Neural cell (in vitro differentiated cells): Measurements from ENCODE around the gene DOCK9. TPM values are rescaled to one million over a fixed set of nuclear protein-coding genes. Genes with fewer than 3 reads are reported as not detected.

ENCODE experiments used
- H2AFZ ChIP-seq: fragments of 200-600, 300-800 bp; sonication (generic), shearing (Covaris generic); 2 replicates; pipeline ENCODE4 v1.6.0; 2014; ENCODE audit warnings: low read depth, mild to moderate bottlenecking, antibody characterized with exemption, low read length, moderate library complexity
- H3F3A ChIP-seq: fragments of 200-600 bp; shearing (Covaris generic); 2 replicates; pipeline ENCODE4 v1.6.1; 2016; ENCODE audit warnings: mild to moderate bottlenecking, moderate library complexity, mixed read lengths, antibody characterized with exemption, low read length; ENCODE audit not compliant: insufficient read depth, poor library complexity, severe bottlenecking
- H3K27ac ChIP-seq: fragments of 200-600, 300-800 bp; sonication (generic), shearing (Covaris generic); 2 replicates; pipeline ENCODE4 v1.5.1; 2014; ENCODE audit warnings: mild to moderate bottlenecking, low read length, moderate library complexity
- H3K27me3 ChIP-seq: fragments of 300-800, 200-600 bp; sonication (generic), shearing (Covaris generic); 2 replicates; pipeline ENCODE4 v1.6.0; 2014; ENCODE audit warnings: mild to moderate bottlenecking, low read depth, low read length, moderate library complexity; ENCODE audit not compliant: insufficient read depth
- H3K36me3 ChIP-seq: fragments of 300-800, 200-600 bp; sonication (generic), shearing (Covaris generic); 2 replicates; pipeline ENCODE4 v1.5.1; 2014; ENCODE audit warnings: mild to moderate bottlenecking, antibody characterized with exemption, low read length, moderate library complexity; ENCODE audit not compliant: insufficient read depth
- H3K4me2 ChIP-seq: fragments of 300-800, 200-600 bp; sonication (generic), shearing (Covaris generic); 2 replicates; pipeline ENCODE4 v1.6.0; 2014; ENCODE audit warnings: mild to moderate bottlenecking, low read length
- H3K4me3 ChIP-seq: fragments of 300-800, 200-600 bp; sonication (generic), shearing (Covaris generic); 2 replicates; pipeline ENCODE4 v1.5.1; 2014; ENCODE audit warnings: mild to moderate bottlenecking, low read length, moderate library complexity
- H3K79me2 ChIP-seq: fragments of 200-600 bp; shearing (Covaris generic); replicated peaks from 2 replicates; pipeline ENCODE4 v1.6.0; 2014; ENCODE audit warnings: mild to moderate bottlenecking, low read length, moderate library complexity; ENCODE audit not compliant: insufficient read depth
- H3K9ac ChIP-seq: fragments of 300-800, 200-600 bp; sonication (generic), shearing (Covaris generic); 2 replicates; pipeline ENCODE4 v1.6.1; 2016; ENCODE audit warnings: mild to moderate bottlenecking, low read length, mixed read lengths
- H3K9me2 ChIP-seq: fragments of 200-600 bp; shearing (Covaris generic); 2 replicates; pipeline ENCODE4 v1.6.1; 2016; ENCODE audit warnings: mild to moderate bottlenecking, low read length, mixed read lengths; ENCODE audit not compliant: insufficient read depth
- H3K9me3 ChIP-seq: fragments of 200-600, 300-800 bp; sonication (generic), shearing (Covaris generic); 2 replicates; pipeline ENCODE4 v1.6.1; 2016; ENCODE audit warnings: mild to moderate bottlenecking, mixed run types, low read length, moderate library complexity, mixed read lengths
- H4K20me1 ChIP-seq: fragments of 200-600 bp; shearing (Covaris generic); 2 replicates; pipeline ENCODE4 v1.6.1; 2016; ENCODE audit warnings: mild to moderate bottlenecking, mixed run types; ENCODE audit not compliant: insufficient read depth
- EP300 ChIP-seq: fragments of 450-650 bp; conservative IDR thresholded peaks from 2 replicates; pipeline ENCODE4 v1.6.1; 2014; ENCODE audit warnings: antibody characterized with exemption, mild to moderate bottlenecking, moderate library complexity; ENCODE audit not compliant: poor library complexity, severe bottlenecking
- EZH2 ChIP-seq: fragments of 200-600, 300-800 bp; shearing (Covaris generic), sonication (generic); IDR thresholded peaks from 2 replicates; pipeline ENCODE4 v1.6.1; 2014; ENCODE audit warnings: antibody characterized with exemption, low read length, borderline replicate concordance, mild to moderate bottlenecking; ENCODE audit not compliant: insufficient read depth, poor library complexity, severe bottlenecking
- MXI1 ChIP-seq: fragments of 450-650 bp; conservative IDR thresholded peaks from 2 replicates; pipeline ENCODE4 v1.6.1; 2014; ENCODE audit warnings: antibody characterized with exemption, mild to moderate bottlenecking; ENCODE audit not compliant: poor library complexity, severe bottlenecking
- POLR2AphosphoS5 ChIP-seq: IDR thresholded peaks from 2 replicates; pipeline ENCODE4 v1.6.1; 2012
- RAD21 ChIP-seq: fragments of 450-650 bp; conservative IDR thresholded peaks from 2 replicates; pipeline ENCODE4 v1.6.1; 2014; ENCODE audit warnings: antibody characterized with exemption, mild to moderate bottlenecking, moderate library complexity
- SMC3 ChIP-seq: fragments of 450-650 bp; conservative IDR thresholded peaks from 2 replicates; pipeline ENCODE4 v1.6.1; 2014; ENCODE audit warnings: antibody characterized with exemption, mild to moderate bottlenecking, moderate library complexity; ENCODE audit not compliant: poor library complexity
- TAF1 ChIP-seq: IDR thresholded peaks from 2 replicates; pipeline ENCODE4 v1.6.1; 2012; ENCODE audit warnings: low read depth
- polyA plus RNA-seq: library from polyadenylated mRNA; depleted of rRNA; stranded (reverse); fragments of >200 nt; gene quantifications from 2 replicates; pipeline ENCODE4 v1.2.3, GENCODE V29; 2014
- TF ChIP-seq, protein P1 (sequence below): fragments of 450-650 bp; IDR thresholded peaks from 2 replicates; pipeline ENCODE4 v1.5.1; 2014; ENCODE audit warnings: antibody characterized with exemption, mild to moderate bottlenecking, moderate library complexity; ENCODE audit not compliant: poor library complexity, severe bottlenecking
- TF ChIP-seq, protein P2 (sequence below): IDR thresholded peaks from 2 replicates; pipeline ENCODE4 v1.6.1; 2012; ENCODE audit warnings: borderline replicate concordance

Gene DOCK9
- polyA plus RNA-seq, 1 donor from 2014 or later, result 11.4 TPM

DNA sequence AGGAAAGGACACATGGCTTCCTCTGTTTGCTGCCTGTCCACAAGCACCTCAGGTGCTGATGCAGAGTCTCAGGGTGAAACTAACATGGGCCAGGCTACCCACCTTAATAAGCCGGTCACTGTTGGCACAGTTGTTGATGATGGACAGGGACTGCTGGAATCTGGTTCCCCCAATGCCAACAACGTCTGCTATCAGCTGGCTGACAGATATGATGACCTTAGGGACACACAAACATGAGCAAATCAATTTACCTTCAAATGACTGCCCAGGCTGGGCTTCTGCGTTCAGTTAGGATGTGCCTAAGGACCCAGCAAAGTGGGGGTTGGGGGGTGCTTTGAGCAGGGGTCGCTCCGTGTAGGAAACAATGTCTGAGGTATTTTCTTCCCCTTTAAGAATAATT lies 148.3 kb downstream of the DOCK9 start:
- Histone ChIP-seq H3F3A (no peaks in the 10 kb centered on the region), H3K4me2 (no peak overlapping the region), H3K9ac (no peak overlapping the region), H3K27me3 (no peaks in the 10 kb centered on the region), H2AFZ (no peak overlapping the region), H3K79me2 (no peaks in the 10 kb centered on the region), H4K20me1 (no peaks in the 10 kb centered on the region), H3K27ac (no peak overlapping the region), H3K9me2 (no peaks in the 10 kb centered on the region), H3K9me3 (no peaks in the 10 kb centered on the region), H3K36me3 (no peaks in the 10 kb centered on the region), H3K4me3 (no peak overlapping the region)
- TF ChIP-seq, protein P1, sequence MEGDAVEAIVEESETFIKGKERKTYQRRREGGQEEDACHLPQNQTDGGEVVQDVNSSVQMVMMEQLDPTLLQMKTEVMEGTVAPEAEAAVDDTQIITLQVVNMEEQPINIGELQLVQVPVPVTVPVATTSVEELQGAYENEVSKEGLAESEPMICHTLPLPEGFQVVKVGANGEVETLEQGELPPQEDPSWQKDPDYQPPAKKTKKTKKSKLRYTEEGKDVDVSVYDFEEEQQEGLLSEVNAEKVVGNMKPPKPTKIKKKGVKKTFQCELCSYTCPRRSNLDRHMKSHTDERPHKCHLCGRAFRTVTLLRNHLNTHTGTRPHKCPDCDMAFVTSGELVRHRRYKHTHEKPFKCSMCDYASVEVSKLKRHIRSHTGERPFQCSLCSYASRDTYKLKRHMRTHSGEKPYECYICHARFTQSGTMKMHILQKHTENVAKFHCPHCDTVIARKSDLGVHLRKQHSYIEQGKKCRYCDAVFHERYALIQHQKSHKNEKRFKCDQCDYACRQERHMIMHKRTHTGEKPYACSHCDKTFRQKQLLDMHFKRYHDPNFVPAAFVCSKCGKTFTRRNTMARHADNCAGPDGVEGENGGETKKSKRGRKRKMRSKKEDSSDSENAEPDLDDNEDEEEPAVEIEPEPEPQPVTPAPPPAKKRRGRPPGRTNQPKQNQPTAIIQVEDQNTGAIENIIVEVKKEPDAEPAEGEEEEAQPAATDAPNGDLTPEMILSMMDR, result no peak
- TF ChIP-seq MXI1, result no peak
- no peak for TF ChIP-seq POLR2AphosphoS5
- no peak for TF ChIP-seq EP300
- TF ChIP-seq, protein P2, sequence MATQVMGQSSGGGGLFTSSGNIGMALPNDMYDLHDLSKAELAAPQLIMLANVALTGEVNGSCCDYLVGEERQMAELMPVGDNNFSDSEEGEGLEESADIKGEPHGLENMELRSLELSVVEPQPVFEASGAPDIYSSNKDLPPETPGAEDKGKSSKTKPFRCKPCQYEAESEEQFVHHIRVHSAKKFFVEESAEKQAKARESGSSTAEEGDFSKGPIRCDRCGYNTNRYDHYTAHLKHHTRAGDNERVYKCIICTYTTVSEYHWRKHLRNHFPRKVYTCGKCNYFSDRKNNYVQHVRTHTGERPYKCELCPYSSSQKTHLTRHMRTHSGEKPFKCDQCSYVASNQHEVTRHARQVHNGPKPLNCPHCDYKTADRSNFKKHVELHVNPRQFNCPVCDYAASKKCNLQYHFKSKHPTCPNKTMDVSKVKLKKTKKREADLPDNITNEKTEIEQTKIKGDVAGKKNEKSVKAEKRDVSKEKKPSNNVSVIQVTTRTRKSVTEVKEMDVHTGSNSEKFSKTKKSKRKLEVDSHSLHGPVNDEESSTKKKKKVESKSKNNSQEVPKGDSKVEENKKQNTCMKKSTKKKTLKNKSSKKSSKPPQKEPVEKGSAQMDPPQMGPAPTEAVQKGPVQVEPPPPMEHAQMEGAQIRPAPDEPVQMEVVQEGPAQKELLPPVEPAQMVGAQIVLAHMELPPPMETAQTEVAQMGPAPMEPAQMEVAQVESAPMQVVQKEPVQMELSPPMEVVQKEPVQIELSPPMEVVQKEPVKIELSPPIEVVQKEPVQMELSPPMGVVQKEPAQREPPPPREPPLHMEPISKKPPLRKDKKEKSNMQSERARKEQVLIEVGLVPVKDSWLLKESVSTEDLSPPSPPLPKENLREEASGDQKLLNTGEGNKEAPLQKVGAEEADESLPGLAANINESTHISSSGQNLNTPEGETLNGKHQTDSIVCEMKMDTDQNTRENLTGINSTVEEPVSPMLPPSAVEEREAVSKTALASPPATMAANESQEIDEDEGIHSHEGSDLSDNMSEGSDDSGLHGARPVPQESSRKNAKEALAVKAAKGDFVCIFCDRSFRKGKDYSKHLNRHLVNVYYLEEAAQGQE, result no peak
- no peak for TF ChIP-seq SMC3
- TF ChIP-seq EZH2, result no peak
- TF ChIP-seq RAD21, result no peak
- no peak for TF ChIP-seq TAF1

DNA sequence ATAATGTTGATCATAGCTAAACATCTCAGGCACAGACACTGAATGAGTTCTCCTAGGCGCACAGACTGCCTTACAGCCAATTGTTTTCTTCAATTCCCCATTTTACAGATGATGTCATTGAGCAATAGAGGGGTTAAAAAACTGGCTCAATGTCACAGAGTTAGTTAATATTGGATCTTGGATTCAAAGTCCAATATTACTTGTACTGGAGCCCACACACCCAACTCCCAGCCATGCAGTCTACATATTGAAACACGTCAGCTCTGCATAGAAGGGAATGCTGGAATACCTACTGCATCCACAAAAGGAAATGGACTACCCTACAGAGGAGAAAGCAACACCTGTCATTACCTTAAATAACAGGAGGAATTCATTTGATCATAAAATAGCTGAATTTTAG lies 149.2 kb downstream of the DOCK9 start:
- Histone ChIP-seq H3K4me2 (no peak overlapping the region), H3F3A (no peaks in the 10 kb centered on the region), H3K9ac (no peak overlapping the region), H3K27me3 (no peaks in the 10 kb centered on the region), H2AFZ (no peak overlapping the region), H4K20me1 (no peaks in the 10 kb centered on the region), H3K36me3 (no peaks in the 10 kb centered on the region), H3K9me3 (no peaks in the 10 kb centered on the region), H3K9me2 (no peaks in the 10 kb centered on the region), H3K79me2 (no peaks in the 10 kb centered on the region), H3K27ac (no peak overlapping the region), H3K4me3 (no peak overlapping the region)
- TF ChIP-seq TAF1, result no peak
- no peak for TF ChIP-seq RAD21
- no peak for TF ChIP-seq SMC3
- TF ChIP-seq MXI1, result no peak

DNA sequence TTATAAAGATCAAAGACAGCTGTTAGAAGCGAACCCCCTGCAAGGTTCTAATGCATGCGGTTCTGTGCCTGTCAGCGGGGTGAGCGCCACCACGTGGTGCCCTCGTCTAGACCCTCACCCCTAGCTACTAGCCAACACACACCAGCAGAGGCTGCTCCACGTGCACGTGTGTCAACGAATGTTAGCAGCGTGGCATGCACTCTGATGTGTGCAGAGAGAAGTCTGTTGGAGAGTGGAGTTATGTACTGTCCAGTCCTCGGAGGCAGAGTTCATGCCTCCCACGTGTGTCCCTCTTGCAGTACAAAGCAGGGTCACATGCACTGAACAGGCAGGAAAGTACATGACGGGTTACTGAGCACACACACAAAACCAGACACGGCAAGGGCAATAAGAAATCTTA lies 150.4 kb downstream of the DOCK9 start:
- Histone ChIP-seq H3F3A (no peaks in the 10 kb centered on the region), H3K9me3 (no peaks in the 10 kb centered on the region), H3K9me2 (no peaks in the 10 kb centered on the region), H3K4me3 (no peak overlapping the region), H3K9ac (no peak overlapping the region), H3K27me3 (no peaks in the 10 kb centered on the region), H3K79me2 (no peaks in the 10 kb centered on the region), H4K20me1 (no peaks in the 10 kb centered on the region), H3K36me3 (no peaks in the 10 kb centered on the region), H2AFZ (no peak overlapping the region), H3K4me2 (no peak overlapping the region), H3K27ac (no peak overlapping the region)
- no peak for TF ChIP-seq RAD21
- TF ChIP-seq, protein P1, result peak; percentile 21
